Mesenteric fat pad (tissue), 1 donor: ENCODE data around the gene HASPIN. TPM values are rescaled to one million over a fixed set of nuclear protein-coding genes. Genes with fewer than 3 reads are reported as not detected.

ENCODE experiments used
- DNase-seq: peaks from one replicate; pipeline ENCODE4 v3.0.0-alpha.2; 2020; ENCODE audit warnings: low spot score
- total RNA-seq: library from RNA; stranded (reverse); fragmentation: NEBNext Ultra II Directional; extraction: Animal tissue kit (Norgen Biotek cat#: 25700); gene quantifications from one replicate; pipeline ENCODE4 v1.2.1, GENCODE V29; 2021
- donor health status: DM: yes; HTN: yes; CAD: no.

HASPIN gene
- total RNA-seq, 1 donor from 2014 or later = 0.16 TPM

DNA sequence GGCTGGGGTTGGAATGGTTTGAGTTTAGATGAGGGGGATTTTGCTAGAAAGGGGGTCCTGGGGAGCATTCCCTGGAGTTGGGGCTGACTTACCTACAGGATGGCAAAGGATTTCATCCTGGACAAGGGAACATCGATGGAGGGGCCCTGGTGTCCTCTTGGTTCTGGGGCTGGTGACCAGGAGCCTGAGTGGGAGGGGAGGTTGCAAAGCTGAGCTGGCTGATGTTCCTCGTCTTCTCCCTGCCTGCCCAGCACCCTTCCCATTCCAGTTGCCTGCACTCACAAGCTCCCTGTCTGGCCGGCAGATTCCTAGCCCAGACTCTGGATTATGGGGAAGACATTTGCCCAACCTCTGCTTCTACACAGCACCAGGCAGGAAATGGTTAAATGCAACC is 40.1 kb downstream of the HASPIN start:
- DNase-seq = no peak

DNA sequence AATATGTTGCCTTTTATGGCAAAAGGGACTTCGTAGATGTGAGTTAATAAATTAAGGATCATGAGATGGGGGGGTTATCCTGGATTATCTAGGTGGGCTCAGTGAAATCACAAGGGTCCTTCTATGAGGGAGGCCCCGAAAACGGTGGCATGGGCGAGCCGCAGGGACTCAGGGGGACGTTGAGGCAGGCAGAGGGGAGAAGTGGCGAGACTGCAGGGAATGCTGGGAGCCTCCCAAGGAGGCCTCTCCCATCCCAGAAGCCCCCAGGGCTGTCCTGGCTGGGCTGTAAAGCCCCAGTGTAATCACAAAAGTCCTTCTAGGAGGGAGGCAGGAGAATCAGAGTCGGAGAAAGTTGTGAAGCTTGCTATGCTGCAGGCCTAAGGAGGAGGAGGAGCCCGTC is 42.3 kb downstream of the HASPIN start:
- DNase-seq = no peak

DNA sequence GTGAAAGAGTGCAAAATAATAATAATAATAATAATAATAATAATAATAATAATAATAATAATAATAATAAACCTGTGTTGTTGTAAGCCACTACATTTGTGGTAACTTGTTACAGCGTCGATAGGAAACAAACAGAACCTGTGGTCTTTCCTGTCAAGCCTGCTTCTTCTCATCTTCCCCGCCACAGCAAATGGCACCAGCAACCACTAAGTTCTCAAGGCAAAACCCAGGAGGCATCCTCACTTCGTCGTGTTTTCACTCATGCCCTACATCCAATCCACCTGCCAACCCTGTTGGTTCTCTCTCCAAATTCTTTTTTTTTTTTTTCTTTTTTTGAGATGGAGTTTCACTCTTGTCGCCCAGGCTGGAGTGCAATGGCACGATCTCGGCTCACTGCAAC is 43.1 kb downstream of the HASPIN start:
- DNase-seq = no peak

DNA sequence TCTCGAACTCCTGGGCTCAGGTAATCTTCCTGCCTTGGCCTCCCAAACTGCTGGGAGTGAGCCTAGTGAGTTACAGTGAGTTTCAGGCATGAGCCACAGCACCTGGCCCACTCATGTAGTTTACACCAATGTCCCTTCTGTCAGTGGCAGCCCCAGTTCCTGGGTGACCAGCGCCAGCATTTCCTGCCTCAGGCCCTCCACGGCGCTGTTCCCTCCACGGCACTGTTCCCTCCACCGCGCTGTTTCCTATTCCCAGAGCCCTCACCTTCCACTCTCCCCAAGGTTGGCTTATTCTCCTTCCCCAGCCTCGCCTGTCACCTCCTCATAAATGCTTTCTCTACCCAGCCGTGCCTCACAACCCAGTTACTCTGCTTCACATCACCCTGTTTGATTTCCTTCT is 44.6 kb downstream of the HASPIN start:
- no peak for DNase-seq

DNA sequence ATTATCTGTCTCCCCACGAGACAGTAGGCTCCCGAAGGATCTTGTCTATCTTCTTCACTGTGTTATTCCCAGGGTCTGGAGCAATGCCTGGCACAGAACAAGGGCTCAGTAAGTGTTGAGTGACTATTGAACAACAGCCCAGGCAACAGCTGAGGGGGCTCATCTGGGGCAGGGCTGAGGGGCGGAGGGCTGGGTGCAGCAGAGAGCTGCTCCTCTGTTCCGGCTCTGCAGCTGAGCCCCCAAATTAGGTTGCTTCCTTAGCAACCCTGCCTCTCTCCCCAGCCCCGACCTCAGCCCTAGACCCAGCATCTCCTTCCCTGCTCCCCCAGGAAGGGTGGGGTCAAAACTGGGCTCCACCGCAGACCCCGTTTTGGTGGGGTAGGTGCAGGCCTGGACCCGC is 45.1 kb downstream of the HASPIN start:
- DNase-seq = no peak

DNA sequence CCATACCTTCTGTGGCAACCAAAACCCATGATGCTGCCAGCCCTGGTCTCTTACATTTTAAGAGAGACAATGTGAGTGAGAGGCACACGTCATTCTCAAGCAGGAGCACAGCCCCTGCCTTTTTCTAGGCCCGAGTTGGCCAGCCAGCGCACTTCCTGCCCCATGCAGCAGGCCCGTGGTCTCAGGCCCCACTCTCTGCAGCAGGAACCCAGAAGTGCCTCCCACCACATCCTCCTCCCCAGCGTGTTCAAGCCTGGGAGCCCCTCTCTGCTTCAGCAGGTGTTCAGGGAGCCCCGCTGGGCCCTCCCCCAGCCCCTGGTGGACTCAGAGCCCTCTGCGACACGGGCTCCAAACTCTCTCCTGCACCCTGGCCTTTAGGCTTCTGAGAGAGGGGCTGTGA is 46.8 kb downstream of the HASPIN start:
- no peak for DNase-seq

DNA sequence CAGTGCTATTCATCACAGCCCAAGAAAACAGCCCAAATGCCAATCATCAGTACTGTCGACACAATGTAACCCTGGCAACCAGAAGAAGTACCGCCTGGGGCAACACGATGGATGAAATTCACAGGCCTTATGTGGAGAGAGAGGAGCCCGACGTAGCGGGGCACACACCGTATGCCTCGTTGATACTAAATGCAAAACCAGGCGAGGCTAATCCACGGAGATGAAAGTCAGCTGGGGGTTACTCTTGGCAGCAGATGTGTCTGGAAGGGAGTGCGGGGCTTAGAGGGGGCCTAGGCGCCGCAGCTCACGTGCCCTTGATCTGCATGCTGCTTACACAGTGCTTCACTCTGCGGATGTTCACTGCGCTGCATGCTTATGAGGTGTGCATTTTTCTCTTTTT is 47.4 kb downstream of the HASPIN start:
- no peak for DNase-seq

DNA sequence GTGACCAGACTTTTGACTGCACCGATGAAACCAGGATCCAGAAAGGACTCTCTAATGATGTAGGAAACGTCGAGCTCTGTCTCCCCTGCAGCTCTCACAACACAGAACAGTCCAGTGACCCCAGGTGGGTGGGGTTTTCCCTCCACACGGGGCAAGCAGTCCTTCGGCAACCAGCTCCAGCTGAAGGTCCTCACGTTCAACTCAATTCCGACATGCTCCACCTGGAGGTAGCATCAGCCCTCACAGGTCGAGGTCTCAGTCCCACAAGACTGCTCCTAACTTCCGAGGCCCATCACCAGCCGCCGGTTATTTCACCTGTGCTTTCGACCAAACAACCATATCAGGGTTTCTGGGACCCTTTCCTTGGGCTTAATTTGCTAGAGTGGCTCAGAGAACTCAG is 49.1 kb downstream of the HASPIN start:
- DNase-seq = no peak

DNA sequence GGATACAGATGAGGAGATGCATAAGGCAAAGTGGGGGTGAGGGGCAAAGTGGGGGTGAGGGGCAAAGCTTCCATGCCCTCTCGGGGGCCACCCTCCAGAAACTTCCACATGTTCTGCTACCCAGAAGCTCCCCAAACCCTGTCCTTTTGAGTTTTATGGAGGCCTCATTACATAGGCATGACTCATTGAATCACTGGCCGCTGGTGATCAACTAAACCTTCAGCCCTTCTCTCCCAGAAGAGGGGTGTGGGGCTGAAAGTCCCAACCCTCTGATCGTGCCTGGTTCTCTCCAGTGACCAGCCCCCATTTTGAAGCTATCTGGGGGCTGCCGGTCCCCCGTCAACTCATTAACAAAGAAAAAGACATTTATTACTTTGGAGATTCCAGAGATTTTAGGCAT is 49.8 kb downstream of the HASPIN start:
- DNase-seq = no peak

DNA sequence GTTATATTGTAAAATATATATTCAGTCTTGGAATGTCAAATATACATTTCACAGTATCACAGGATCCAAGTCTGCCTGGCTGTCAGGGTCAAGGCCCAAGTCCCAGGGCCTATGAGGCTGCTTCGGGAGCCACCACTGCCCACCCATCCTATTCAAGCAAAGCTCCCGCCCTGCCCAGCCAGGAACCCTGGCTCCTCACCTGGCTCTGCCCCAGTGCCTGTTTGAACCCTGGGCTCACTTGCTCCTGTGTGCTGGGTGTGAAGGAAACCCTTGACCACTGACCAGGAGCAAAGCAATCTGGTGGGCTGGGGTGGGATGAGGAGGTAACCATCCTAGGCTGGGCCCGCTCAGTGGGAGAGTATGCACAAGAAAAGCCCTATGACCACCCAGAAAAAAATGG is 50.3 kb downstream of the HASPIN start:
- no peak for DNase-seq

Other genes starting within 250 kb of the HASPIN start
- 10.1 TPM for gene ASPA, start 247.9 kb upstream of the HASPIN start, total RNA-seq
- 1.2 TPM for gene TRPV3, start 166.1 kb upstream of the HASPIN start, total RNA-seq
- gene TRPV1, start 114.5 kb upstream of the HASPIN start, total RNA-seq = 6.7 TPM
- gene SHPK, start 87.7 kb upstream of the HASPIN start, total RNA-seq = 17.7 TPM
- 21.6 TPM for gene CTNS, start 87.1 kb upstream of the HASPIN start, total RNA-seq
- 96.6 TPM for gene TAX1BP3, start 55.3 kb upstream of the HASPIN start, total RNA-seq
- 34.7 TPM for gene EMC6, start 55.1 kb upstream of the HASPIN start, total RNA-seq
- gene P2RX5, start 27.7 kb upstream of the HASPIN start, total RNA-seq = 0.29 TPM
- gene ITGAE, start 77.3 kb downstream of the HASPIN start, total RNA-seq = 19.8 TPM
- 27.5 TPM for gene NCBP3, start 122.3 kb downstream of the HASPIN start, total RNA-seq
- gene CAMKK1, start 169.2 kb downstream of the HASPIN start, total RNA-seq = 4.9 TPM
- gene P2RX1, start 192.6 kb downstream of the HASPIN start, total RNA-seq = 2.3 TPM
- gene ATP2A3, start 240.5 kb downstream of the HASPIN start, total RNA-seq = 9.7 TPM